T-cell (primary cell): ENCODE data around the gene MYO1H. TPM values are rescaled to one million over a fixed set of nuclear protein-coding genes. Genes with fewer than 3 reads are reported as not detected.
"Not testable (repeated sequence)": the region's sequence is repeated elsewhere in the genome, so short reads cannot be mapped to it uniquely, and the experiment has no call there.

Source experiments
- ATAC-seq, 4 experiments: fragments of 200-7000 bp in 3 of 4; fragments of 150-1000 bp in 1 of 4; cut with Tn5 transposase; replicated peaks in 1 of 4; 1 replicate in 3 of 4; 2 replicates in 1 of 4; pipeline ENCODE4 v1.10.0; 2021; ENCODE audit warnings: moderate library complexity in 3 of 4, mild to moderate bottlenecking in 2 of 4, moderate number of reproducible peaks in 1 of 4
- CTCF ChIA-PET, 2 donors: fragments of 300-600 bp; sonication (Branson Sonifier 250); formaldehyde crosslinking; loops; one replicate each; lab custom pipeline; 2022; ENCODE audit warnings: antibody characterized with exemption in 2 of 2; lab: Charles Lee
- POLR2A ChIA-PET, 2 donors: fragments of 300-600 bp; sonication (Branson Sonifier 250); formaldehyde crosslinking; loops; one replicate each; lab custom pipeline; 2022; ENCODE audit warnings: antibody characterized with exemption in 2 of 2; lab: Charles Lee
- DNase-seq, 35 experiments: peaks; one replicate each; pipeline versions ENCODE4 v3.0.0 to v3.0.0-alpha.2; 2013 to 2023
- H3K27ac ChIP-seq: one replicate; pipeline ENCODE4 v1.5.1; 2013; ENCODE audit warnings: low read length
- H3K27me3 ChIP-seq, 2 experiments: replicated peaks in 1 of 2; 1 replicate in 1 of 2; 2 replicates in 1 of 2; pipeline versions ENCODE4 v1.6.1 to v1.7.0; 2013; ENCODE audit warnings: low read length in 1 of 2, mixed read lengths in 1 of 2; ENCODE audit not compliant: control insufficient read depth in 2 of 2, insufficient read depth in 2 of 2; ENCODE audit errors: extremely low read depth in 1 of 2
- H3K36me3 ChIP-seq, 2 donors: 1 replicate in 1 of 2; 2 replicates in 1 of 2; pipeline versions ENCODE4 v1.6.1 to v1.7.0; 2013; ENCODE audit warnings: low read length in 1 of 2; ENCODE audit not compliant: control insufficient read depth in 2 of 2, insufficient read depth in 1 of 2; ENCODE audit errors: extremely low read depth in 1 of 2
- H3K4me1 ChIP-seq, 2 experiments: 1 replicate in 1 of 2; 2 replicates in 1 of 2; pipeline versions ENCODE4 v1.6.1 to v1.7.0; 2013; ENCODE audit warnings: low read length in 2 of 2, mixed read lengths in 1 of 2; ENCODE audit not compliant: insufficient read depth in 2 of 2, control insufficient read depth in 1 of 2; ENCODE audit errors: extremely low read depth in 1 of 2
- H3K4me3 ChIP-seq, 2 donors: 1 replicate in 1 of 2; 2 replicates in 1 of 2; pipeline versions ENCODE4 v1.5.1 to v1.7.0; 2013; ENCODE audit warnings: mild to moderate bottlenecking in 2 of 2, low read length in 1 of 2, moderate library complexity in 1 of 2; ENCODE audit not compliant: control insufficient read depth in 1 of 2; ENCODE audit errors: extremely low read depth in 1 of 2
- H3K9me3 ChIP-seq: 2 replicates; pipeline ENCODE4 v1.7.0; 2013
- H3K27ac Mint-ChIP-seq, 2 donors: one replicate each; pipeline ENCODE4 v1.8.0; 2020 to 2021; ENCODE audit warnings: mild to moderate bottlenecking in 2 of 2, mixed read lengths in 2 of 2
- H3K27me3 Mint-ChIP-seq, 2 donors: one replicate each; pipeline ENCODE4 v1.8.0; 2021 to 2022; ENCODE audit warnings: mixed read lengths in 2 of 2
- H3K36me3 Mint-ChIP-seq: one replicate; pipeline ENCODE4 v1.8.0; 2021; ENCODE audit warnings: mixed read lengths
- H3K4me1 Mint-ChIP-seq, 3 donors: one replicate each; pipeline ENCODE4 v1.8.0; 2020 to 2022; ENCODE audit warnings: mixed read lengths in 3 of 3, mild to moderate bottlenecking in 1 of 3
- H3K4me3 Mint-ChIP-seq, 3 donors: one replicate each; pipeline ENCODE4 v1.8.0; 2020 to 2022; ENCODE audit warnings: mild to moderate bottlenecking in 3 of 3, mixed read lengths in 3 of 3, moderate library complexity in 3 of 3
- H3K9me3 Mint-ChIP-seq, 3 donors: one replicate each; pipeline ENCODE4 v1.8.0; 2020 to 2022; ENCODE audit warnings: mixed read lengths in 3 of 3
- WGBS: methylation state at CpG from one replicate; pipeline ENCODE4 v1.1.5; 2013; ENCODE audit warnings: missing lambda C conversion rate; ENCODE audit not compliant: insufficient coverage; 5-methylcytosine and 5-hydroxymethylcytosine counted together
- total RNA-seq, 35 experiments: library from RNA in 6 of 35; stranded (reverse) in 6 of 35; fragments of 120-200 nt in 1 of 35; gene quantifications; one replicate each; pipeline versions ENCODE4 v1.2.1 to v1.2.4 and lab custom pipeline; 2013 to 2026

Gene MYO1H
- total RNA-seq, 5 donors from 2014 or later (not counting 1 experiment from before 2014, with no cell fraction given): not detected

DNA sequence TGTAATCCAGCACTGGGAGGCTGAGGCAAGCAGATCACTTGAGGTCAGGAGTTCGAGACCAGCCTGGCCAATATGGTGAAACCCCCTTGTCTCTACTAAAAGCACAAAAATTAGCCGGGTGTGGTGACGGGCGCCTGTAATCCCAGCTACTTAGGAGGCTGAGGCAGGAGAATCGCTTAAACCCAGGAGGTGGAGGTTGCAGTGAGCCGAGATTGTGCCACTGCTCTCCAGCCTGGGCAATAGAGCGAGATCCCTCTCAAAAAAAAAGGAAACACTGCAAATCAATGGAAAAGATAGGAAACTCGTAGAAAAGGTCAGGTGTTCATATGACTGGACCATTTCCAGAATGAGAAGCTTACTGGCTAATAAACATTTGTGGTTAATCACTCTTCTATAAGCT is 26.4 kb upstream of the MYO1H start:
- H3K9me3 Mint-ChIP-seq, ATAC-seq, H3K27ac ChIP-seq, H3K4me3 Mint-ChIP-seq, H3K9me3 ChIP-seq, DNase-seq, CTCF ChIA-PET, H3K36me3 Mint-ChIP-seq, H3K27ac Mint-ChIP-seq, H3K4me1 Mint-ChIP-seq, H3K4me1 ChIP-seq, POLR2A ChIA-PET, H3K4me3 ChIP-seq, H3K36me3 ChIP-seq: not testable (repeated sequence)
- no CpG with 5 or more reads among the region's 8 CpGs for WGBS
- peaks cover 24 to 26% of the 10 kb centered on the region in 2 donors for H3K27me3 Mint-ChIP-seq
- peaks cover 0 to 13% of the 10 kb centered on the region in 2 experiments for H3K27me3 ChIP-seq

DNA sequence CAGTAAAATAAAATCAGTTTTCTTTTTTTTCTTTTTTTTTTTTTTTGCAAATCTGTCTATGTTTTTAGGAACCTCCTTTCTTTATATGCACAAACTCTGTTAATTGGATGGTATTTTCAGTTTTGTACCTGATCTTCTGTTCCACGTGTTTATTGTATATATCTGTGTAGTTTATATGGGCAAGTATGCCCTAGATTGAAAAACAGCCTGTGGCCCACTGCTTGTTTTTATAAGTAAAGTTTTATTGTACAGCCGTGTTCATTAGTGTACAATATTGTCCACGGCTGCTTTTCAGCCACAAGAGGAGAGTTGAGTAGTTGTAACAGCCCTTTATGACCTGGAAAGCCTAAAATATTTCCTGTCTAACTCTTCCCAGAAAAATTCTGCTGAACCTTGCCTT is 18.7 kb upstream of the MYO1H start:
- whole genome bisulfite sequencing: 100% methylated on average over 1 of the region's 3 CpGs
- Histone ChIP-seq H3K9me3 (no peaks in the 10 kb centered on the region), H3K36me3 (no peaks in the 10 kb centered on the region), H3K27ac (no peak overlapping the region), H3K4me1 (no peaks in the 10 kb centered on the region), H3K4me3 (no peak overlapping the region), H3K27me3 (peaks cover 0 to 3% of the 10 kb centered on the region in 2 experiments)
- DNase-seq (no peak), ATAC-seq (no peak)
- no peak overlapping the region for H3K27ac Mint-ChIP-seq
- H3K4me3 Mint-ChIP-seq: no peak overlapping the region
- CTCF ChIA-PET: interaction anchor here in 1 of 2 donors (0.7 kb wide), 1 partner anchor 1769 kb away, joined by 3 read pairs; no protein-coding TSS in a partner anchor
- H3K4me1 Mint-ChIP-seq: no peaks in the 10 kb centered on the region
- H3K27me3 Mint-ChIP-seq: peaks cover 4 to 15% of the 10 kb centered on the region in 2 donors
- POLR2A ChIA-PET: no interaction called here
- no peaks in the 10 kb centered on the region for H3K36me3 Mint-ChIP-seq
- H3K9me3 Mint-ChIP-seq: no peaks in the 10 kb centered on the region

DNA sequence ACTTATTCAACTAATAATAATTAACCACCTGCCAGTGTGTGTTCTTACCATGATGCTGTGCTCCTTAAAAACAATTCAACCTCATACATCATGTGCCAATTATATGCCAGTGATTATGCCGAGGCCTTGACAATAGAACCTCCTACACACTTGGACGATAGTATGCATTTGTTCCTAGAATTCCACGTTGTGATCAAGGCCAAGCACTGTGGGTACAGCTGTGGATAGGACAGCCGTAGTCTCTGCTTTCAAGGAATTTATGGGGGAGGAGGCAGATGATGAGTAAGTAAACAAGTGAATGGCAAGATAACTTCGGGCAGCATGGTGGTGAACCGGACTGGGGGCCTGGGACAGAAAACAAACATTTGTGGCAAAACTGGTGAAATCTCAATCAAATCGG is 18.0 kb upstream of the MYO1H start:
- no peak overlapping the region for H3K4me3 ChIP-seq
- 78% methylated on average over 4 of the region's 7 CpGs for WGBS
- Mint-ChIP-seq H3K27ac (no peak overlapping the region), H3K36me3 (no peaks in the 10 kb centered on the region), H3K9me3 (no peaks in the 10 kb centered on the region), H3K4me3 (no peak overlapping the region), H3K27me3 (peaks cover 6 to 15% of the 10 kb centered on the region in 2 donors), H3K4me1 (no peaks in the 10 kb centered on the region)
- peaks cover 0 to 5% of the 10 kb centered on the region in 2 experiments for H3K27me3 ChIP-seq
- H3K9me3 ChIP-seq: no peaks in the 10 kb centered on the region
- CTCF ChIA-PET: no interaction called here
- ATAC-seq (no peak), DNase-seq (no peak)
- no peak overlapping the region for H3K27ac ChIP-seq
- no peaks in the 10 kb centered on the region for H3K4me1 ChIP-seq
- POLR2A ChIA-PET: no interaction called here
- H3K36me3 ChIP-seq: no peaks in the 10 kb centered on the region

DNA sequence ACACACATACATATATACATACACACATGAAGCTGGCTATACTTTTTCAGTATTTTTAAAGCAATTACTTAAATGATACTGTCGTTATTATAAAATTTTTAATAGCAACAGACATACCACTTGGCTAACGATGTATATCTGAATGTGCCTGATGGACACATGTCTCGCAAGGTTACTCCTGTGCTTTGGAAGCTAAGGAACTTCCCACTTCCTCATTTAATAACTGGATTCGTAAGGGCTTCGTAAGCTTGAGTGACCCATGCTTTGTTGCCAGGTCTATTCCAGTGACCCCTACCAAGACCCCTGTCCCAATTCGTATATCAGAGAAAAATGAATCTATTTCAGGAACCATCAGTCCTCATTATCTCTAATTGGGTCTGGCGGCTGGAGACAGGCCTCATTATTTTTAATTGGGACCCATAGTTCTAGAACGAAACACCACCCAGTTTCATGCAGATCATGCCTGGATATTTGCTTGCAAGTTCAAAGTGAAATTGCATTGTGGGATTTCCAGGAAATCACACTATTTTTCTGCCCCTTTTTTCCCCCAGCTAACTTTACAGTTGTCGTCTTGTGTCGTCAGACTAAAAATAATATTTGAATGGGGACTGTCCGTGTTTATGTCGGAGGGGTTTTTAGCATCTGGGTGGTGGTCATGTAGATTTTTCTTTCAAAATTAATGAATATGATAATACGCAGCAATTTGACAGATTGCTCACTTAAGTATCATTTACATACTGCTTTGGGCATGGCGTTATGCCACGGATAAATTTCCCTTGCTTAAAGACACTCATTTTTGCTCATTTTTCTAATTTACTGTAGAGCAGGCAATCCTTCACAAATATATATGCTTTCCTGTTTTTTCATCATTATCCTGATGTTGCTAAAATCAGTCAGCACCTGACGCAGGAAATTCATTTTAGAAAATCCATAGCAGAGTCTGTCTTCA is 17.1 kb upstream of the MYO1H start:
- H3K36me3 Mint-ChIP-seq: no peaks in the 10 kb centered on the region
- H3K27ac Mint-ChIP-seq: no peak overlapping the region
- H3K4me3 ChIP-seq: no peak overlapping the region
- no peaks in the 10 kb centered on the region for H3K9me3 Mint-ChIP-seq
- DNase-seq (no peak), ATAC-seq (no peak)
- no peaks in the 10 kb centered on the region for H3K9me3 ChIP-seq
- no peaks in the 10 kb centered on the region for H3K36me3 ChIP-seq
- peaks cover 11 to 18% of the 10 kb centered on the region in 2 donors for H3K27me3 Mint-ChIP-seq
- 96% methylated on average over 7 of the region's 16 CpGs for WGBS
- peaks cover 0 to 5% of the 10 kb centered on the region in 2 experiments for H3K27me3 ChIP-seq
- H3K4me1 ChIP-seq: no peaks in the 10 kb centered on the region
- H3K4me1 Mint-ChIP-seq: no peaks in the 10 kb centered on the region
- ChIA-PET POLR2A (no interaction called here), CTCF (no interaction called here)
- no peak overlapping the region for H3K4me3 Mint-ChIP-seq
- no peak overlapping the region for H3K27ac ChIP-seq

DNA sequence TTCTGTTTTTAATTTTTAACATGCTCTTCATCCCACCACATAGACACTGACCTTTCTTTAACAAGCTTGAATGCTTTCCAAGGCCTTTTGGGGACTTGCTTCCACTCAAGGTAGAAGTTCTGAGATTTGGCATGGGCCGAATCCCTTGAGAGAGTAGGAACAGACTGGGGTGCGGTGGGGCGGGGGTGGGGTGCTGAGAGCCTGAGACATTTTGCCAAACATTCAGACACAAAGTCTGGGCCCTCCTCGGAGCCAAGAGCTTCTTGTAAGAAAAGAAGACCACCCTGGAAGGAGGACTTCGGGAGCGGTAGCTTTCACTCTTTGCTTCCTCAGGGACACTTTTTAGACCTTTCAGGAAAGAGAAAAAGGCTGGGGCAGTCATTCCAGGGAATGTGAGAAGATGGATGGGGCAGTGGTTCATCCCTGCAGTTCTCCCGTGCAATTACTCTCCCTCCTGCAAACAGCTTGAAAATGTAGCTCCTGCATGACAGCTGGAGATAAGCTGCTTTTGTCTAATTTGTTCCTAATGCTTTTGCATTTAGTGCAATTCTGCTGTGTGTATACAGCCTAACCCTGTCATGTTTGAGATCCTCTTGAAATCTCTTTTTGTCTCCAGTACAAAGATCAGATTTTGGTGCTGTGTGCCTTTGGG is 16.3 kb upstream of the MYO1H start:
- ATAC-seq: no peak
- H3K4me1 Mint-ChIP-seq: no peaks in the 10 kb centered on the region
- H3K9me3 ChIP-seq: no peaks in the 10 kb centered on the region
- DNase-seq: no peak
- H3K27me3 Mint-ChIP-seq: peaks cover 18 to 25% of the 10 kb centered on the region in 2 donors
- no peak overlapping the region for H3K4me3 Mint-ChIP-seq
- H3K36me3 ChIP-seq: no peaks in the 10 kb centered on the region
- no peaks in the 10 kb centered on the region for H3K36me3 Mint-ChIP-seq
- H3K27me3 ChIP-seq: peaks cover 0 to 2% of the 10 kb centered on the region in 2 experiments
- ChIA-PET CTCF (no interaction called here), POLR2A (no interaction called here)
- WGBS: no CpG with 5 or more reads among the region's 7 CpGs
- no peak overlapping the region for H3K4me3 ChIP-seq
- H3K27ac ChIP-seq: no peak overlapping the region
- no peak overlapping the region for H3K27ac Mint-ChIP-seq
- no peaks in the 10 kb centered on the region for H3K9me3 Mint-ChIP-seq
- H3K4me1 ChIP-seq: no peaks in the 10 kb centered on the region

DNA sequence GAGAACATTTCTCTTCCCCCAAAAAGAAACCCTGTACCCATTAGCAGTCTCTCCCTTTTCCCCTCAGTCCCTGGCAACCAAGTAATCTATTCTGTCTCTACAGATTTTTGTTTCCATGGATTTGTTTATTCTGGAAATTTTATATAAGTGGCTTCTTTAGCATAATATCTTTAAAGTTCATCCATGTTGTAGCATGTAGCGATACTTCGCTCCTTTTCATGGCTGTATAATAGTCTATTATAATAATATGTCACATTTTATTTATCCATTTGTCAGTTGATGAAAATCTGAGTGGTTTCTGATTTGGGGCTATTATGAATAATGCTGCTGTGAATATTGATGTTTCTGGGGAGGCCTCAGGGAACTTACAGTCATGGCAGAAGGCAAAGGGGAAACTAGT is 12.8 kb upstream of the MYO1H start:
- no peak overlapping the region for H3K27ac ChIP-seq
- ChIA-PET POLR2A (no interaction called here), CTCF (interaction anchor here in 1 of 2 donors (0.7 kb wide), 1 partner anchor 1024 kb away, joined by 4 read pairs; no protein-coding TSS in a partner anchor)
- peaks cover 0 to 5% of the 10 kb centered on the region in 2 experiments for H3K27me3 ChIP-seq
- H3K36me3 Mint-ChIP-seq: no peaks in the 10 kb centered on the region
- no peak overlapping the region for H3K4me3 Mint-ChIP-seq
- no peaks in the 10 kb centered on the region for H3K36me3 ChIP-seq
- H3K27me3 Mint-ChIP-seq: peaks cover 23 to 24% of the 10 kb centered on the region in 2 donors
- H3K9me3 ChIP-seq: no peaks in the 10 kb centered on the region
- H3K4me1 Mint-ChIP-seq: no peaks in the 10 kb centered on the region
- ATAC-seq (no peak), DNase-seq (no peak)
- peak overlapping the region in 1 of 2 donors; percentile 25 for H3K27ac Mint-ChIP-seq
- no peaks in the 10 kb centered on the region for H3K4me1 ChIP-seq
- no peak overlapping the region for H3K4me3 ChIP-seq
- no peaks in the 10 kb centered on the region for H3K9me3 Mint-ChIP-seq
- no CpG with 5 or more reads among the region's 2 CpGs for WGBS
